ENCODE measurements around the gene NXPH2.
"Not testable (repeated sequence)": the region's sequence is repeated elsewhere in the genome, so short reads cannot be mapped to it uniquely, and the experiment has no call there.

NXPH2 gene

GRCh38 chr2:138752197-138752956 is 27.8 kb downstream of the NXPH2 start:
- H3K9ac ChIP-seq (ENCODE audit: low read length), result no peak overlapping the region
- no peaks in the 10 kb centered on the region for H3K36me3 ChIP-seq (ENCODE audit: control insufficient read depth, insufficient read depth, low read length, severe bottlenecking)
- H3K9me3 ChIP-seq (ENCODE audit: control insufficient read depth, low read length), result peaks cover 5% of the 10 kb centered on the region
- no peak overlapping the region for H3K4me3 ChIP-seq (ENCODE audit: low read length)
- H3K27me3 ChIP-seq (replicated peaks; ENCODE audit: control insufficient read depth, insufficient read depth, low read length), result peaks cover 3% of the 10 kb centered on the region
- H3K4me1 ChIP-seq (ENCODE audit: control insufficient read depth, insufficient read depth, low read length), result no peaks in the 10 kb centered on the region
- no peak for DNase-seq (ENCODE audit: low read depth)

- Histone ChIP-seq H3K27me3 (replicated peaks; ENCODE audit: control insufficient read depth, insufficient read depth, low read length) (peaks cover 3% of the 10 kb centered on the region), H3K4me3 (ENCODE audit: low read length) (no peak overlapping the region), H3K4me1 (ENCODE audit: control insufficient read depth, insufficient read depth, low read length) (no peaks in the 10 kb centered on the region), H3K9me3 (ENCODE audit: control insufficient read depth, low read length) (no peaks in the 10 kb centered on the region), H3K36me3 (ENCODE audit: control insufficient read depth, insufficient read depth, low read length, severe bottlenecking) (no peaks in the 10 kb centered on the region), H3K9ac (ENCODE audit: low read length) (no peak overlapping the region)
- no peak for DNase-seq (ENCODE audit: low read depth)
Measured at GRCh38 chr2:138744713-138745112, 35.5 kb downstream of the NXPH2 start.

GRCh38 chr2:138742441-138743057 is 37.6 kb downstream of the NXPH2 start:
- Histone ChIP-seq H3K36me3 (ENCODE audit: control insufficient read depth, insufficient read depth, low read length, severe bottlenecking) (no peaks in the 10 kb centered on the region), H3K9me3 (ENCODE audit: control insufficient read depth, low read length) (peaks cover 1% of the 10 kb centered on the region)
- DNase-seq (ENCODE audit: low read depth), result no peak

GRCh38 chr2:138741851-138742250 is 38.3 kb downstream of the NXPH2 start:
- Histone ChIP-seq H3K4me1 (ENCODE audit: control insufficient read depth, insufficient read depth, low read length) (no peaks in the 10 kb centered on the region), H3K36me3 (ENCODE audit: control insufficient read depth, insufficient read depth, low read length, severe bottlenecking) (no peaks in the 10 kb centered on the region), H3K27me3 (replicated peaks; ENCODE audit: control insufficient read depth, insufficient read depth, low read length) (no peaks in the 10 kb centered on the region), H3K9me3 (ENCODE audit: control insufficient read depth, low read length) (peaks cover 8% of the 10 kb centered on the region), H3K9ac (ENCODE audit: low read length) (no peak overlapping the region), H3K4me3 (ENCODE audit: low read length) (no peak overlapping the region)
- no peak for DNase-seq (ENCODE audit: low read depth)

More at GRCh38 chr2:138742441-138743057, 37.6 kb downstream of the NXPH2 start:
- Histone ChIP-seq H3K9ac (ENCODE audit: low read length) (no peak overlapping the region), H3K4me1 (ENCODE audit: control insufficient read depth, insufficient read depth, low read length) (no peaks in the 10 kb centered on the region), H3K27me3 (replicated peaks; ENCODE audit: control insufficient read depth, insufficient read depth, low read length) (no peaks in the 10 kb centered on the region), H3K4me3 (ENCODE audit: low read length) (no peak overlapping the region)

GRCh38 chr2:138737009-138737554 is 43.1 kb downstream of the NXPH2 start:
- H3K4me1 ChIP-seq (ENCODE audit: control insufficient read depth, insufficient read depth, low read length); H3K4me3 ChIP-seq (ENCODE audit: low read length); DNase-seq (ENCODE audit: low read depth); H3K36me3 ChIP-seq (ENCODE audit: control insufficient read depth, insufficient read depth, low read length, severe bottlenecking); H3K27me3 ChIP-seq (replicated peaks; ENCODE audit: control insufficient read depth, insufficient read depth, low read length); H3K9ac ChIP-seq (ENCODE audit: low read length): not testable (repeated sequence)
- peaks cover 18% of the 10 kb centered on the region for H3K9me3 ChIP-seq (ENCODE audit: control insufficient read depth, low read length)

GRCh38 chr2:138732651-138733050 is 47.5 kb downstream of the NXPH2 start:
- no peak overlapping the region for H3K4me3 ChIP-seq (ENCODE audit: low read length)
- H3K36me3 ChIP-seq (ENCODE audit: control insufficient read depth, insufficient read depth, low read length, severe bottlenecking), result no peaks in the 10 kb centered on the region
- H3K9me3 ChIP-seq (ENCODE audit: control insufficient read depth, low read length), result peaks cover 17% of the 10 kb centered on the region
- no peaks in the 10 kb centered on the region for H3K4me1 ChIP-seq (ENCODE audit: control insufficient read depth, insufficient read depth, low read length)
- no peak for DNase-seq (ENCODE audit: low read depth)
- H3K9ac ChIP-seq (ENCODE audit: low read length), result no peak overlapping the region
- H3K27me3 ChIP-seq (replicated peaks; ENCODE audit: control insufficient read depth, insufficient read depth, low read length), result no peaks in the 10 kb centered on the region

- H3K9me3 ChIP-seq (ENCODE audit: control insufficient read depth, low read length), result peaks cover 2% of the 10 kb centered on the region
- no peaks in the 10 kb centered on the region for H3K27me3 ChIP-seq (replicated peaks; ENCODE audit: control insufficient read depth, insufficient read depth, low read length)
- DNase-seq (ENCODE audit: low read depth), result no peak
- no peaks in the 10 kb centered on the region for H3K36me3 ChIP-seq (ENCODE audit: control insufficient read depth, insufficient read depth, low read length, severe bottlenecking)
- no peak overlapping the region for H3K4me3 ChIP-seq (ENCODE audit: low read length)
- no peaks in the 10 kb centered on the region for H3K4me1 ChIP-seq (ENCODE audit: control insufficient read depth, insufficient read depth, low read length)
- no peak overlapping the region for H3K9ac ChIP-seq (ENCODE audit: low read length)
Measured at GRCh38 chr2:138730497-138731030, 49.6 kb downstream of the NXPH2 start.

- Histone ChIP-seq H3K9me3 (ENCODE audit: control insufficient read depth, low read length) (no peaks in the 10 kb centered on the region), H3K4me3 (ENCODE audit: low read length) (no peak overlapping the region), H3K36me3 (ENCODE audit: control insufficient read depth, insufficient read depth, low read length, severe bottlenecking) (no peaks in the 10 kb centered on the region), H3K9ac (ENCODE audit: low read length) (no peak overlapping the region), H3K27me3 (replicated peaks; ENCODE audit: control insufficient read depth, insufficient read depth, low read length) (no peaks in the 10 kb centered on the region), H3K4me1 (ENCODE audit: control insufficient read depth, insufficient read depth, low read length) (no peaks in the 10 kb centered on the region)
- DNase-seq (ENCODE audit: low read depth), result no peak
Measured at GRCh38 chr2:138727956-138728355, 52.2 kb downstream of the NXPH2 start.

GRCh38 chr2:138726681-138727080 is 53.5 kb downstream of the NXPH2 start:
- no peak overlapping the region for H3K9ac ChIP-seq (ENCODE audit: low read length)
- H3K36me3 ChIP-seq (ENCODE audit: control insufficient read depth, insufficient read depth, low read length, severe bottlenecking), result no peaks in the 10 kb centered on the region
- H3K4me3 ChIP-seq (ENCODE audit: low read length), result no peak overlapping the region
- no peak for DNase-seq (ENCODE audit: low read depth)
- H3K4me1 ChIP-seq (ENCODE audit: control insufficient read depth, insufficient read depth, low read length), result no peaks in the 10 kb centered on the region
- no peaks in the 10 kb centered on the region for H3K27me3 ChIP-seq (replicated peaks; ENCODE audit: control insufficient read depth, insufficient read depth, low read length)
- H3K9me3 ChIP-seq (ENCODE audit: control insufficient read depth, low read length), result no peaks in the 10 kb centered on the region

- no peaks in the 10 kb centered on the region for H3K4me1 ChIP-seq (ENCODE audit: control insufficient read depth, insufficient read depth, low read length)
Measured at GRCh38 chr2:138724729-138725459, 55.3 kb downstream of the NXPH2 start.

GRCh38 chr2:138724327-138724726 is 55.9 kb downstream of the NXPH2 start:
- Histone ChIP-seq H3K36me3 (ENCODE audit: control insufficient read depth, insufficient read depth, low read length, severe bottlenecking) (no peaks in the 10 kb centered on the region), H3K4me3 (ENCODE audit: low read length) (no peak overlapping the region), H3K9me3 (ENCODE audit: control insufficient read depth, low read length) (no peaks in the 10 kb centered on the region), H3K4me1 (ENCODE audit: control insufficient read depth, insufficient read depth, low read length) (no peaks in the 10 kb centered on the region), H3K27me3 (replicated peaks; ENCODE audit: control insufficient read depth, insufficient read depth, low read length) (no peaks in the 10 kb centered on the region), H3K9ac (ENCODE audit: low read length) (no peak overlapping the region)
- DNase-seq (ENCODE audit: low read depth), result no peak

More at GRCh38 chr2:138724729-138725459, 55.3 kb downstream of the NXPH2 start:
- Histone ChIP-seq H3K36me3 (ENCODE audit: control insufficient read depth, insufficient read depth, low read length, severe bottlenecking) (no peaks in the 10 kb centered on the region), H3K9ac (ENCODE audit: low read length) (no peak overlapping the region), H3K27me3 (replicated peaks; ENCODE audit: control insufficient read depth, insufficient read depth, low read length) (no peaks in the 10 kb centered on the region), H3K4me3 (ENCODE audit: low read length) (no peak overlapping the region), H3K9me3 (ENCODE audit: control insufficient read depth, low read length) (no peaks in the 10 kb centered on the region)
- no peak for DNase-seq (ENCODE audit: low read depth)

Measured in adipocyte (in vitro differentiated cells).